Tibial artery (tissue), 4 donors: ENCODE data around the gene NXN.
"Not testable (repeated sequence)": the region's sequence is repeated elsewhere in the genome, so short reads cannot be mapped to it uniquely, and the experiment has no call there.

ENCODE experiments used
- DNase-seq, 2 donors: peaks; one replicate each; pipeline ENCODE4 v3.0.0-alpha.2; 2019
- H3K27ac ChIP-seq, 2 donors: fragments of 200-600 bp; sonication (generic) in 1 of 2; 1 replicate in 1 of 2; 2 replicates in 1 of 2; pipeline ENCODE4 v1.5.1; 2018 to 2019; ENCODE audit warnings: mild to moderate bottlenecking in 1 of 2
- H3K27me3 ChIP-seq, 2 donors: fragments of 200-600 bp; sonication (generic) in 1 of 2; one replicate each; pipeline versions ENCODE4 v1.5.1 to v1.6.0; 2016 to 2019
- H3K36me3 ChIP-seq, 3 donors: fragments of 200-600 bp; sonication (generic) in 2 of 3; one replicate each; pipeline ENCODE4 v1.5.1; 2016 to 2019; ENCODE audit warnings: mild to moderate bottlenecking in 2 of 3
- H3K4me1 ChIP-seq, 4 donors: fragments of 200-600 bp; sonication (generic) in 2 of 4; 1 replicate in 3 of 4; 2 replicates in 1 of 4; pipeline ENCODE4 v1.5.1; 2016 to 2019
- H3K4me3 ChIP-seq, 2 donors: fragments of 200-600 bp; sonication (generic) in 1 of 2; 1 replicate in 1 of 2; 2 replicates in 1 of 2; pipeline ENCODE4 v1.5.1; 2018 to 2019; ENCODE audit warnings: mild to moderate bottlenecking in 2 of 2
- H3K9me3 ChIP-seq, 3 donors: fragments of 200-600 bp; sonication (generic) in 1 of 3; one replicate each; pipeline ENCODE4 v1.5.1; 2016 to 2019
- CTCF ChIP-seq, 2 experiments: fragments of 200-600 bp in 1 of 2; fragments of 450-650 bp in 1 of 2; IDR thresholded peaks; one replicate each; pipeline ENCODE4 v1.5.1; 2017 to 2019; ENCODE audit warnings: antibody characterized with exemption in 2 of 2, mild to moderate bottlenecking in 1 of 2, moderate library complexity in 1 of 2
- intact Hi-C: fragments of 100-400 bp; cut with DNase I; formaldehyde crosslinking; loops from one replicate; pipeline ENCODE4 v1.15.0; 2023; ENCODE audit warnings: low total_unique reads

Gene NXN

GRCh38 chr17:881778-882177 is 97.8 kb downstream of the NXN start:
- H3K4me1 ChIP-seq, result peaks cover 6 to 63% (median 40%) of the 10 kb centered on the region in 4 donors
- TF ChIP-seq CTCF (IDR thresholded peaks at IDR 0.05), result no peak
- peak overlapping the region; percentile 77 to 81 for H3K27ac ChIP-seq
- no peak for DNase-seq
- no peaks in the 10 kb centered on the region for H3K27me3 ChIP-seq
- H3K36me3 ChIP-seq, result no peaks in the 10 kb centered on the region
- H3K4me3 ChIP-seq, result no peak overlapping the region
- no peaks in the 10 kb centered on the region for H3K9me3 ChIP-seq
- intact Hi-C loops, result no loop called here

- no peaks in the 10 kb centered on the region for H3K27me3 ChIP-seq
- no peak for TF ChIP-seq CTCF (IDR thresholded peaks at IDR 0.05)
- H3K4me1 ChIP-seq, result peaks cover 6 to 58% (median 36%) of the 10 kb centered on the region in 4 donors
- no peaks in the 10 kb centered on the region for H3K36me3 ChIP-seq
- no peak for DNase-seq
- no peak overlapping the region for H3K4me3 ChIP-seq
- H3K9me3 ChIP-seq, result no peaks in the 10 kb centered on the region
- peak overlapping the region; percentile 46 to 81 for H3K27ac ChIP-seq
- intact Hi-C loops, result no loop called here
These were observed 98.9 kb downstream of the NXN start for GRCh38 chr17:880443-881269.

GRCh38 chr17:879546-880442 is 99.8 kb downstream of the NXN start:
- peaks cover 6 to 53% (median 36%) of the 10 kb centered on the region in 4 donors for H3K4me1 ChIP-seq
- H3K27ac ChIP-seq, result peak overlapping the region; percentile 46 to 81
- peak; percentile 67 to 87 for DNase-seq
- H3K4me3 ChIP-seq, result no peak overlapping the region
- intact Hi-C loops, result no loop called here
- peak; percentile 47 to 59 for TF ChIP-seq CTCF (IDR thresholded peaks at IDR 0.05)
- no peaks in the 10 kb centered on the region for H3K27me3 ChIP-seq
- H3K9me3 ChIP-seq, result no peaks in the 10 kb centered on the region
- H3K36me3 ChIP-seq, result no peaks in the 10 kb centered on the region

GRCh38 chr17:877630-878029 is 101.9 kb downstream of the NXN start:
- Histone ChIP-seq H3K9me3 (no peaks in the 10 kb centered on the region), H3K4me1 (peaks cover 6 to 32% (median 22%) of the 10 kb centered on the region in 4 donors), H3K27ac (no peak overlapping the region), H3K4me3 (no peak overlapping the region), H3K36me3 (no peaks in the 10 kb centered on the region), H3K27me3 (no peaks in the 10 kb centered on the region)
- DNase-seq, result no peak
- intact Hi-C loops, result no loop called here
- TF ChIP-seq CTCF (IDR thresholded peaks at IDR 0.05), result no peak

GRCh38 chr17:876272-876671 is 103.3 kb downstream of the NXN start:
- Histone ChIP-seq H3K27ac (no peak overlapping the region), H3K4me3 (no peak overlapping the region), H3K9me3 (no peaks in the 10 kb centered on the region), H3K36me3 (no peaks in the 10 kb centered on the region), H3K4me1 (peaks cover 6 to 34% (median 18%) of the 10 kb centered on the region in 4 donors), H3K27me3 (no peaks in the 10 kb centered on the region)
- intact Hi-C loops, result no loop called here
- no peak for DNase-seq
- TF ChIP-seq CTCF (IDR thresholded peaks at IDR 0.05), result no peak

GRCh38 chr17:874590-874989 is 105.0 kb downstream of the NXN start:
- H3K27ac ChIP-seq, H3K27me3 ChIP-seq, H3K36me3 ChIP-seq, H3K4me3 ChIP-seq, DNase-seq, H3K9me3 ChIP-seq, intact Hi-C loops: not testable (repeated sequence)
- peaks cover 3 to 39% (median 15%) of the 10 kb centered on the region in 4 donors for H3K4me1 ChIP-seq
